ENCODE results near the gene PCDHB16. TPM values are rescaled to one million over a fixed set of nuclear protein-coding genes. Genes with fewer than 3 reads are reported as not detected.
"Not testable (repeated sequence)": the region's sequence is repeated elsewhere in the genome, so short reads cannot be mapped to it uniquely, and the experiment has no call there.

PCDHB16 gene
- total and polyA plus RNA-seq, 2 donors = 2.4 to 3.3 TPM

DNA sequence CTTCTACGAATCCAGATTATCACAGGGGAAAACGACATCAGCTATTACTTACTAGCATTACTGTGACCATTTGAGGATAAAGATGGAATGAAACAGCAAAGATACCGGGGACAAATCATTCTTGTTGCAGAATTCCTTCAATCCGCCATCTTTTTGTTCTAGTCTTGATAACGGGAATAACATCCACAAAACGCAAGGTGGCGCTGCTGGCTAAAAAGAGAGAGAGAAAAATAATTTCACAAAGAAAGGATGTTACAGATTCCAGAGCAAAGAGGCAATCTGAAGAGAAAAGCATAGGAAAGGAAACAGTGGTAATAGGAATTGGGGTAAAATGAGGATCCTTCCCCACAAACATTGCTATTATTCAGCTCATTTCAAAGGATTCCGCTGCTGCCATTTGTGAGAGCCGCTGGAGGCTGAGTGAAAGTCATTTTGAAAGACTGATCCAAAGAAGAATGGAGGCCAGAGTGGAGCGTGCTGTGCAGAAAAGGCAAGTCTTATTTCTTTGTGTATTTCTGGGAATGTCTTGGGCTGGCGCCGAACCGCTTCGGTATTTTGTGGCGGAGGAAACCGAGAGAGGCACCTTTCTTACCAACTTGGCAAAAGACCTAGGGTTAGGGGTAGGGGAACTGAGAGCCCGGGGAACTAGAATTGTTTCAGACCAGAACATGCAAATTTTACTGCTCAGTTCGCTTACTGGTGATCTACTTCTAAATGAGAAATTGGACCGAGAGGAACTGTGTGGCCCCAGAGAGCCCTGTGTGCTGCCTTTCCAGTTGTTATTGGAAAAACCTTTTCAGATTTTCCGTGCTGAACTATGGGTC is 9.6 kb upstream of the PCDHB16 start, which contains the start of gene PCDHB7:
TSS of gene PCDHB7 (plus strand) at position 264 of the 824 bp plus-strand sequence. CDS start at position 456, 192 bp downstream.
- WGBS = 27% methylated on average over 20 of the region's 20 CpGs
- Histone ChIP-seq H3K4me3 (ENCODE audit: low read depth, low read length) (peak within 1 kb of the TSS; percentile 4), H3K4me1 (ENCODE audit: insufficient read depth) (no peaks in the 10 kb centered on the region), H3K27ac (ENCODE audit: low read depth) (no peak within 1 kb of the TSS), H3K36me3 (ENCODE audit: insufficient read depth) (no peaks in the 10 kb centered on the region)
- DNase-seq (ENCODE audit: extremely low spot score) = no peak

DNA sequence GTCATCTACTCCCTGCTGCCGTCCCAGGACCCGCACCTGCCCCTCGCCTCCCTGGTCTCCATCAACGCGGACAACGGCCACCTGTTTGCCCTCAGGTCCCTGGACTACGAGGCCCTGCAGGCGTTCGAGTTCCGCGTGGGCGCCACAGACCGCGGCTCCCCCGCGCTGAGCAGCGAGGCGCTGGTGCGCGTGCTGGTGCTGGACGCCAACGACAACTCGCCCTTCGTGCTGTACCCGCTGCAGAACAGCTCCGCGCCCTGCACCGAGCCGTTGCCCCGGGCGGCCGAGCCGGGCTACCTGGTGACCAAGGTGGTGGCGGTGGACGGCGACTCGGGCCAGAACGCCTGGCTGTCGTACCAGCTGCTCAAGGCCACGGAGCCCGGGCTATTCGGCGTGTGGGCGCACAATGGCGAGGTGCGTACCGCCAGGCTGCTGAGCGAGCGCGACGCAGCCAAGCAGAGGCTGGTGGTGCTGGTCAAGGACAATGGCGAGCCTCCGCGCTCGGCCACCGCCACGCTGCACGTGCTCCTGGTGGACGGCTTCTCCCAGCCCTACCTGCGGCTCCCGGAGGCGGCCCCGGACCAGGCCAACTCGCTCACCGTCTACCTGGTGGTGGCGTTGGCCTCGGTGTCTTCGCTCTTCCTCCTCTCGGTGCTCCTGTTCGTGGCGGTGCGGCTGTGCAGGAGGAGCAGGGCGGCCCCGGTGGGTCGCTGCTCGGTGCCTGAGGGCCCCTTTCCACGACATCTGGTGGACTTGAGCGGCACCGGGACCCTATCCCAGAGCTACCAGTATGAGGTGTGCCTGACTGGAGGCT is 7.7 kb upstream of the PCDHB16 start:
- not testable (repeated sequence) for H3K4me3 ChIP-seq (ENCODE audit: low read depth, low read length); H3K27ac ChIP-seq (ENCODE audit: low read depth); H3K4me1 ChIP-seq (ENCODE audit: insufficient read depth); DNase-seq (ENCODE audit: extremely low spot score); H3K36me3 ChIP-seq (ENCODE audit: insufficient read depth)
- WGBS = 40% methylated on average over 79 of the region's 79 CpGs

DNA sequence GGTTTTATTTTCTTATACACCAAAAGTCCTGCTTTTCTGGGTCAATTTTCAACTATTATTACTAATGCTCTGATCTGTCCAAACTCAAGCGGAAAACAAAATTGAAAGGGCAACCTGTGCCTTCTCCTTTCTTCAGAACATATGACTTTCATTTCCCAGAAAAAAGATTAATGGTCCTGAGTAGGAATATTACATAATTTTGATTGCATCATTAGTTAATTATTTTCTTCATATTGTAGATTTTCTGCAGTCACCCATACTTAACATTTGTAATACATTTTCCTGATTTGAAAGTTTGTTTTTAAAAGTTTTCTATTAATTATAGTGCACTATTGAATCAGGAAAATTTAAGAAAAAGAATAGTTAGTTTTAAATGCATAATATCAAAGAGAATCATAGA is 6.3 kb upstream of the PCDHB16 start:
- Histone ChIP-seq H3K4me3 (ENCODE audit: low read depth, low read length) (no peak overlapping the region), H3K36me3 (ENCODE audit: insufficient read depth) (no peaks in the 10 kb centered on the region), H3K27ac (ENCODE audit: low read depth) (no peak overlapping the region), H3K4me1 (ENCODE audit: insufficient read depth) (no peaks in the 10 kb centered on the region)
- WGBS = 72% methylated on average over 1 of the region's 1 CpG
- DNase-seq (ENCODE audit: extremely low spot score) = no peak

DNA sequence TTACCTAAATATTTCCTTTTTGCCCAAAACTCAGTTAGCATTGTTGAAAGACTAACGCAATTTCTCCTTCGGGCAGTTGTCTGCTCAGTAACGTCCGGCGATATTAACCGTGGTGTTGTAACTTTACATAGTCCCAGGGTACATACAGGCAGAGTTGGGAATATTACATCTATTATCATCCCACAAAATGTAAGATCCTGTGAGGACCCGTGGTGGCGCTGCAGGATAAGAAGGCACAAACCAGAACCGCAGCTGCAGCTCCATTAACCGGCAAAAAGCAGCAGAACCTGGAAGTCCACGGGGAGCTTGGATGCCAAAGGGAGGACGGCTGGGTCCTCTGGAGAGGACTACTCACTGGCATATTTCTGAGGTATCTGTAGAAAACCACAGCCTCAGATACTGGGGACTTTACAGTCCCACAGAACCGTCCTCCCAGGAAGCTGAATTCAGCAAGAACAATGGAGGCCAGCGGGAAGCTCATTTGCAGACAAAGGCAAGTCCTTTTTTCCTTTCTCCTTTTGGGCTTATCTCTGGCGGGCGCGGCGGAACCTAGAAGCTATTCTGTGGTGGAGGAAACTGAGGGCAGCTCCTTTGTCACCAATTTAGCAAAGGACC is 4.5 kb upstream of the PCDHB16 start, which contains the start of gene PCDHB8:
TSS of gene PCDHB8 (plus strand) at position 214 of the 615 bp plus-strand sequence. CDS start at position 459, 245 bp downstream.
- 24% methylated on average over 14 of the region's 18 CpGs for WGBS
- H3K27ac ChIP-seq (ENCODE audit: low read depth); DNase-seq (ENCODE audit: extremely low spot score); H3K4me1 ChIP-seq (ENCODE audit: insufficient read depth); H3K36me3 ChIP-seq (ENCODE audit: insufficient read depth); H3K4me3 ChIP-seq (ENCODE audit: low read depth, low read length): not testable (repeated sequence)

DNA sequence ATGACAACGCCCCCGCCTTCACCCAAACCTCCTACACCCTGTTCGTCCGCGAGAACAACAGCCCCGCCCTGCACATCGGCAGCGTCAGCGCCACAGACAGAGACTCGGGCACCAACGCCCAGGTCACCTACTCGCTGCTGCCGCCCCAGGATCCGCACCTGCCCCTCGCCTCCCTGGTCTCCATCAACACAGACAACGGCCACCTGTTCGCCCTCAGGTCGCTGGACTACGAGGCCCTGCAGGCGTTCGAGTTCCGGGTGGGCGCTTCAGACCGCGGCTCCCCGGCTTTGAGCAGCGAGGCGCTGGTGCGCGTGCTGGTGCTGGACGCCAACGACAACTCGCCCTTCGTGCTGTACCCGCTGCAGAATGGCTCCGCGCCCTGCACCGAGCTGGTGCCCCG is 2.8 kb upstream of the PCDHB16 start:
- 44% methylated on average over 32 of the region's 39 CpGs for WGBS
- not testable (repeated sequence) for H3K36me3 ChIP-seq (ENCODE audit: insufficient read depth); DNase-seq (ENCODE audit: extremely low spot score); H3K27ac ChIP-seq (ENCODE audit: low read depth); H3K4me1 ChIP-seq (ENCODE audit: insufficient read depth); H3K4me3 ChIP-seq (ENCODE audit: low read depth, low read length)

DNA sequence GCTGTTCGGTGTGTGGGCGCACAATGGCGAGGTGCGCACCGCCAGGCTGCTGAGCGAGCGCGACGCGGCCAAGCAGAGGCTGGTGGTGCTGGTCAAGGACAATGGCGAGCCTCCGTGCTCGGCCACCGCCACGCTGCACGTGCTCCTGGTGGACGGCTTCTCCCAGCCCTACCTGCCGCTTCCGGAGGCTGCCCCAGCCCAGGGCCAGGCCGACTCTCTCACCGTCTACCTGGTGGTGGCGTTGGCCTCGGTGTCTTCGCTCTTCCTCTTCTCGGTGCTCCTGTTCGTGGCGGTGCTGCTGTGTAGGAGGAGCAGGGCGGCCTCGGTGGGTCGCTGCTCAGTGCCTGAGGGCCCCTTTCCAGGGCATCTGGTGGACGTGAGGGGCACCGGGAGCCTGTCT is 2.3 kb upstream of the PCDHB16 start:
- not testable (repeated sequence) for H3K4me3 ChIP-seq (ENCODE audit: low read depth, low read length); H3K36me3 ChIP-seq (ENCODE audit: insufficient read depth); H3K4me1 ChIP-seq (ENCODE audit: insufficient read depth); H3K27ac ChIP-seq (ENCODE audit: low read depth); DNase-seq (ENCODE audit: extremely low spot score)
- WGBS = 28% methylated on average over 24 of the region's 32 CpGs

DNA sequence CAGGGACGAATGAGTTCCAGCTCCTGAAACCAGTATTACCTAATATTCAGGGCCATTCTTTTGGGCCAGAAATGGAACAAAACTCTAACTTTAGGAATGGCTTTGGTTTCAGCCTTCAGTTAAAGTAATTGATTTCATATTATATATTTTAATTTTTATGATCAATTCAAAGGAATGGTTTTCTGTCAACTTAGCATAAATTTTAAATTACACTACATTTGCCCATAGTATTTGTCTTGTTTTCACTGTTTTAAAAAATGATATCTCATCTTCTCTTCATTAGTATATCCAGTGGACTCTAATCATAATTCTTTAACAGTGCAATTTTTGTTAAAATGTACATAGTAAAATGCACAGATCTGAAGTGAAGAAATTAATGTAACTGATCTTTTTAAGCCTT is 1.9 kb upstream of the PCDHB16 start:
- no peak for DNase-seq (ENCODE audit: extremely low spot score)
- WGBS = 52% methylated on average over 1 of the region's 1 CpG
- H3K36me3 ChIP-seq (ENCODE audit: insufficient read depth) = no peaks in the 10 kb centered on the region
- no peaks in the 10 kb centered on the region for H3K4me1 ChIP-seq (ENCODE audit: insufficient read depth)
- no peak overlapping the region for H3K4me3 ChIP-seq (ENCODE audit: low read depth, low read length)
- no peak overlapping the region for H3K27ac ChIP-seq (ENCODE audit: low read depth)

DNA sequence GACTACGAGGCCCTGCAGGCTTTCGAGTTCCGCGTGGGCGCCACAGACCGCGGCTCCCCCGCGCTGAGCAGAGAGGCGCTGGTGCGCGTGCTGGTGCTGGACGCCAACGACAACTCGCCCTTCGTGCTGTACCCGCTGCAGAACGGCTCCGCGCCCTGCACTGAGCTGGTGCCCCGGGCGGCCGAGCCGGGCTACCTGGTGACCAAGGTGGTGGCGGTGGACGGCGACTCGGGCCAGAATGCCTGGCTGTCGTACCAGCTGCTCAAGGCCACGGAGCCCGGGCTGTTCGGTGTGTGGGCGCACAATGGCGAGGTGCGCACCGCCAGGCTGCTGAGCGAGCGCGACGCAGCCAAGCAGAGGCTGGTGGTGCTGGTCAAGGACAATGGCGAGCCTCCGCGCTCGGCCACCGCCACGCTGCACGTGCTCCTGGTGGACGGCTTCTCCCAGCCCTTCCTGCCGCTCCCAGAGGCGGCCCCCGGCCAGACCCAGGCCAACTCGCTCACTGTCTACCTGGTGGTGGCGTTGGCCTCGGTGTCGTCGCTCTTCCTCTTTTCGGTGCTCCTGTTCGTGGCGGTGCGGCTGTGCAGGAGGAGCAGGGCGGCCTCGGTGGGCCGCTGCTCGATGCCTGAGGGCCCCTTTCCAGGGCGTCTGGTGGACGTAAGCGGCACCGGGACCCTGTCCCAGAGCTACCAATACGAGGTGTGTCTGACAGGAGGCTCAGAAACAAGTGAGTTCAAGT is 2.1 kb downstream of the PCDHB16 start:
- not testable (repeated sequence) for H3K36me3 ChIP-seq (ENCODE audit: insufficient read depth); H3K4me1 ChIP-seq (ENCODE audit: insufficient read depth); H3K4me3 ChIP-seq (ENCODE audit: low read depth, low read length); H3K27ac ChIP-seq (ENCODE audit: low read depth); DNase-seq (ENCODE audit: extremely low spot score)
- 30% methylated on average over 45 of the region's 69 CpGs for WGBS

DNA sequence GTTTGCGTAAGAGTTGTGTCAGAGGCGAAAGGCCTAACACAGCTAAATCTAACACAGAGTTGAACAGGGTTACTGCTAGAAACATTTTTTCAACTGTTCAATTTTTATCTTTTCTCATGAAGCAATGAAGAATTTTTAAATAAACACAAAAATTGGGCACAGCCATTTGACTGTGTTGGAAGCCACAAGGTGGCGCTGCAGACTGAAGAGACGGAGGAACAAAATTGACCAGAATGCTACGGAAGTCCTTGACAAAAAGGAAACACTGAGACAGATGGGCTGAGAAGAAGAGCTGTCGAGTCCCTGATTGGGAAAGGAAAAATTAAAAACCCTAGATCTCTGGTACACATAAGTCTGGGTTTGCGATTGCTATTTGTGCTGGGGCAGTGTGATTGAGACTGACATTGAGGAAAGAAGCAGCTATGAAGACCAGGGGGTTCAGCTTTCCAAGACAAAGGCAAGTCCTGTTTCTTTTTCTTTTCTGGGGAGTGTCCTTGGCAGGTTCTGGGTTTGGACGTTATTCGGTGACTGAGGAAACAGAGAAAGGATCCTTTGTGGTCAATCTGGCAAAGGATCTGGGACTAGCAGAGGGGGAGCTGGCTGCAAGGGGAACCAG is 4.8 kb downstream of the PCDHB16 start, which contains the start of gene PCDHB9:
TSS of gene PCDHB9 (plus strand) at position 265 of the 616 bp plus-strand sequence. CDS start at position 423, 158 bp downstream.
- Histone ChIP-seq H3K4me1 (ENCODE audit: insufficient read depth) (no peaks in the 10 kb centered on the region), H3K27ac (ENCODE audit: low read depth) (no peak within 1 kb of the TSS), H3K36me3 (ENCODE audit: insufficient read depth) (no peaks in the 10 kb centered on the region), H3K4me3 (ENCODE audit: low read depth, low read length) (no peak within 1 kb of the TSS)
- DNase-seq (ENCODE audit: extremely low spot score) = no peak
- 17% methylated on average over 9 of the region's 9 CpGs for WGBS

DNA sequence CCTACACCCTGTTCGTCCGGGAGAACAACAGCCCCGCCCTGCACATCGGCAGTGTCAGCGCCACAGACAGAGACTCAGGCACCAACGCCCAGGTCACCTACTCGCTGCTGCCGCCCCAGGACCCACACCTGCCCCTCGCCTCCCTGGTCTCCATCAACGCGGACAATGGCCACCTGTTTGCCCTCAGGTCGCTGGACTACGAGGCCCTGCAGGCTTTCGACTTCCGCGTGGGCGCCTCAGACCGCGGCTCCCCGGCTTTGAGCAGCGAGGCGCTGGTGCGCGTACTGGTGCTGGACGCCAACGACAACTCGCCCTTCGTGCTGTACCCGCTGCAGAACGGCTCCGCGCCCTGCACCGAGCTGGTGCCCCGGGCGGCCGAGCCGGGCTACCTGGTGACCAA is 6.5 kb downstream of the PCDHB16 start:
- H3K27ac ChIP-seq (ENCODE audit: low read depth); H3K4me1 ChIP-seq (ENCODE audit: insufficient read depth); DNase-seq (ENCODE audit: extremely low spot score); H3K4me3 ChIP-seq (ENCODE audit: low read depth, low read length); H3K36me3 ChIP-seq (ENCODE audit: insufficient read depth): not testable (repeated sequence)
- 30% methylated on average over 35 of the region's 37 CpGs for WGBS

DNA sequence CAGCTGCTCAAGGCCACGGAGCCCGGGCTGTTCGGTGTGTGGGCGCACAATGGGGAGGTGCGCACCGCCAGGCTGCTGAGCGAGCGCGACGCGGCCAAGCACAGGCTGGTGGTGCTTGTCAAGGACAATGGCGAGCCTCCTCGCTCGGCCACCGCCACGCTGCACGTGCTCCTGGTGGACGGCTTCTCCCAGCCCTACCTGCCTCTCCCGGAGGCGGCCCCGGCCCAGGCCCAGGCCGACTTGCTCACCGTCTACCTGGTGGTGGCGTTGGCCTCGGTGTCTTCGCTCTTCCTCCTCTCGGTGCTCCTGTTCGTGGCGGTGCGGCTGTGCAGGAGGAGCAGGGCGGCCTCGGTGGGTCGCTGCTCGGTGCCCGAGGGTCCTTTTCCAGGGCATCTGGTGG is 6.9 kb downstream of the PCDHB16 start:
- 24% methylated on average over 27 of the region's 35 CpGs for WGBS
- not testable (repeated sequence) for H3K4me1 ChIP-seq (ENCODE audit: insufficient read depth); H3K4me3 ChIP-seq (ENCODE audit: low read depth, low read length); DNase-seq (ENCODE audit: extremely low spot score); H3K36me3 ChIP-seq (ENCODE audit: insufficient read depth); H3K27ac ChIP-seq (ENCODE audit: low read depth)

DNA sequence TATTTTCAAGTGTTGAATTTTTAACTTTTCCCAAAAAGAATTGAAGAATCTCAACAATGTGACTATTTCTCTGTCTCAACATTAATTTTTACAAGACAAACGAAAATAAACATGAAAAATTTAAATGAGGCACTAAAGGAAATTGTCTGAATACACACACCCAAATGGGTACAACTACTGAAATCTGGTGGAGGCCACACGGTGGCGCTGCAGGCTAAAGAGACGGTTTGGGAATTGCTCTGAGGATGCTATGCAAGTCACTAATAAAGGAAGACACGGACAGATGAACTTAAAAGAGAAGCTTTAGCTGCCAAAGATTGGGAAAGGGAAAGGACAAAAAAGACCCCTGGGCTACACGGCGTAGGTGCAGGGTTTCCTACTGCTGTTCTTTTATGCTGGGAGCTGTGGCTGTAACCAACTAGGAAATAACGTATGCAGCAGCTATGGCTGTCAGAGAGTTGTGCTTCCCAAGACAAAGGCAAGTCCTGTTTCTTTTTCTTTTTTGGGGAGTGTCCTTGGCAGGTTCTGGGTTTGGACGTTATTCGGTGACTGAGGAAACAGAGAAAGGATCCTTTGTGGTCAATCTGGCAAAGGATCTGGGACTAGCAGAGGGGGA is 10.0 kb downstream of the PCDHB16 start, which contains the start of gene PCDHB10:
TSS of gene PCDHB10 (plus strand) at position 244 of the 616 bp plus-strand sequence. CDS start at position 444, 200 bp downstream.
- H3K36me3 ChIP-seq (ENCODE audit: insufficient read depth) = no peaks in the 10 kb centered on the region
- WGBS = 4% methylated on average over 10 of the region's 10 CpGs
- DNase-seq (ENCODE audit: extremely low spot score) = no peak
- no peaks in the 10 kb centered on the region for H3K4me1 ChIP-seq (ENCODE audit: insufficient read depth)
- H3K27ac ChIP-seq (ENCODE audit: low read depth) = no peak within 1 kb of the TSS
- H3K4me3 ChIP-seq (ENCODE audit: low read depth, low read length) = no peak within 1 kb of the TSS

All from urinary bladder (tissue), 4 donors.